PFSK-1 (cell line): ENCODE data around the gene TMEM223.

Source experiments
- POLR2AphosphoS5 ChIP-seq: IDR thresholded peaks from 2 replicates; pipeline ENCODE4 v1.6.1; 2012; ENCODE audit warnings: low read depth, mild to moderate bottlenecking, control low read depth, low read length, moderate library complexity
- SIN3A ChIP-seq: IDR thresholded peaks from 2 replicates; pipeline ENCODE4 v1.6.1; 2012; ENCODE audit warnings: mild to moderate bottlenecking, low read length, moderate library complexity, borderline replicate concordance; ENCODE audit not compliant: insufficient read depth
- TAF1 ChIP-seq: IDR thresholded peaks from 2 replicates; pipeline ENCODE4 v1.6.1; 2012; ENCODE audit warnings: low read length, control low read depth, borderline replicate concordance; ENCODE audit not compliant: insufficient read depth
- TF ChIP-seq, protein P1 (sequence below), 2 experiments: IDR thresholded peaks; 2 replicates each; pipeline versions ENCODE4 v1.6.1 to v1.8.0; 2011 to 2012; ENCODE audit warnings: low read depth in 2 of 2, low read length in 2 of 2, control low read depth in 1 of 2, inconsistent platforms in 1 of 2, mild to moderate bottlenecking in 1 of 2, moderate library complexity in 1 of 2; ENCODE audit not compliant: insufficient read depth in 1 of 2

DNA sequence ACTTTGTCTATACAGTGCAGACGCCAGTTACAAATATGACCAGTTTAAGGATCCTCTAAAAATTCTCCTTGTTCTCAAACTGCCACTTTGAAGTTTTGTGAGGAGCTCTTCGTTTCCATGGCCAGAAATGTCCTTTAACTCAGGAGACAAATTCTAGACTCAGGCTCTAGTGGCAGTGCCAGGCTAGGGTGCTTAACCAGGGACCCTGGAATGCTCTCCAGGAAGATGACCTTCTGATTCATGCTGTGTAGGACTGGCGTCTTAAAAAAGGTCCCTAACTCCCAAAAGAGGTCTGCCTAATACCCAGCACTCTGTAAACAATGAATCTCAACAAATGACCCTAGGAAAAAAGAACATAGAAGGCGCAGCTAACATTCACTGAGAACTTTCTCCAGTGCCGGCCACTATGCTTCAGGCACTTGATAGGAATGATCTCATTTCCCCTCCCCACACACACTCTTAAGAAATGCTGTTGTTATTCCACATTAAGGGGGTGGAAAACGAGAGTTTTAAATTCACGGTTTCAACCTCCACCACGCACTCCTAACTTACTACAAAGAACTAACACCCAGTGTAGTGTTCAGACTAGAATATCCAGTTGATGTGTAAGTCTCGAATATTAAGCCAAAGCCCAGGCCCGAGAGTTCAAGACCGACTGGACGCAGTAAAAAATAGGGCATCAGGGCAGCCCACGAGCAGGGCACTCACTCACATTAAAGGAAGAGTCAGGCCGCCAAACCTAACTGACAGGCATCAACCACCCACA is 12.7 kb upstream of the TMEM223 start:
- TF ChIP-seq, protein P1, sequence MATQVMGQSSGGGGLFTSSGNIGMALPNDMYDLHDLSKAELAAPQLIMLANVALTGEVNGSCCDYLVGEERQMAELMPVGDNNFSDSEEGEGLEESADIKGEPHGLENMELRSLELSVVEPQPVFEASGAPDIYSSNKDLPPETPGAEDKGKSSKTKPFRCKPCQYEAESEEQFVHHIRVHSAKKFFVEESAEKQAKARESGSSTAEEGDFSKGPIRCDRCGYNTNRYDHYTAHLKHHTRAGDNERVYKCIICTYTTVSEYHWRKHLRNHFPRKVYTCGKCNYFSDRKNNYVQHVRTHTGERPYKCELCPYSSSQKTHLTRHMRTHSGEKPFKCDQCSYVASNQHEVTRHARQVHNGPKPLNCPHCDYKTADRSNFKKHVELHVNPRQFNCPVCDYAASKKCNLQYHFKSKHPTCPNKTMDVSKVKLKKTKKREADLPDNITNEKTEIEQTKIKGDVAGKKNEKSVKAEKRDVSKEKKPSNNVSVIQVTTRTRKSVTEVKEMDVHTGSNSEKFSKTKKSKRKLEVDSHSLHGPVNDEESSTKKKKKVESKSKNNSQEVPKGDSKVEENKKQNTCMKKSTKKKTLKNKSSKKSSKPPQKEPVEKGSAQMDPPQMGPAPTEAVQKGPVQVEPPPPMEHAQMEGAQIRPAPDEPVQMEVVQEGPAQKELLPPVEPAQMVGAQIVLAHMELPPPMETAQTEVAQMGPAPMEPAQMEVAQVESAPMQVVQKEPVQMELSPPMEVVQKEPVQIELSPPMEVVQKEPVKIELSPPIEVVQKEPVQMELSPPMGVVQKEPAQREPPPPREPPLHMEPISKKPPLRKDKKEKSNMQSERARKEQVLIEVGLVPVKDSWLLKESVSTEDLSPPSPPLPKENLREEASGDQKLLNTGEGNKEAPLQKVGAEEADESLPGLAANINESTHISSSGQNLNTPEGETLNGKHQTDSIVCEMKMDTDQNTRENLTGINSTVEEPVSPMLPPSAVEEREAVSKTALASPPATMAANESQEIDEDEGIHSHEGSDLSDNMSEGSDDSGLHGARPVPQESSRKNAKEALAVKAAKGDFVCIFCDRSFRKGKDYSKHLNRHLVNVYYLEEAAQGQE (IDR thresholded peaks at IDR 0.05; ENCODE audit: insufficient read depth in 1 of 2, low read depth in 2 of 2, low read length in 2 of 2) = no peak
- TF ChIP-seq POLR2AphosphoS5 (no peak), SIN3A (no peak), TAF1 (no peak)
